Astrocyte (in vitro differentiated cells and primary cell): ENCODE measurements around the gene SYPL2.

Experiments used
- EZH2 ChIP-seq: IDR thresholded peaks from 2 replicates; pipeline ENCODE4 v1.6.1; 2012; ENCODE audit warnings: mild to moderate bottlenecking, low read length, inconsistent platforms; ENCODE audit not compliant: insufficient read depth
- TF ChIP-seq, protein P1 (sequence below): IDR thresholded peaks from 2 replicates; pipeline ENCODE4 v1.5.1; 2011; ENCODE audit warnings: low read depth, mild to moderate bottlenecking, inconsistent platforms, low read length, moderate library complexity; ENCODE audit not compliant: insufficient read depth

DNA sequence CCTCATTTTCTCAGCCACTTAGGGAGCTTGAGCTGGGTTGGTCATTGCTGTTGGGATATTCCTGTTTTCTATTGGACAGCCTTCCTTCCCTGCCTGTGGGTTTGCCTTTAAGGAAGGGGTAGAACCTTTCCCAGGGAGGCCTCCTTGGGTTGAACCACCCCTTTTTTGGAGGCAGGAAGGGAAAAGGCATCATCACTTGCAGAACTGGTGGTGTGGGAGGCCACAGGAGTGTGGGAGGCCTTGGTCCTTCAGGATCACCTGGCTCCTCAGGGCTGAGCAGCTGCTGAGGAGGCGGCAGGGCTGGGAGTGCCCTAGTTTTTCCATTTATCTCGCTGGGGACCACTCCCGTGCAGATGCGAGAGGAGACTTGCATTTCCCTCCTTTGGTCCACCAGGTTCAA lies 26.9 kb downstream of the SYPL2 start:
- TF ChIP-seq, protein P1, sequence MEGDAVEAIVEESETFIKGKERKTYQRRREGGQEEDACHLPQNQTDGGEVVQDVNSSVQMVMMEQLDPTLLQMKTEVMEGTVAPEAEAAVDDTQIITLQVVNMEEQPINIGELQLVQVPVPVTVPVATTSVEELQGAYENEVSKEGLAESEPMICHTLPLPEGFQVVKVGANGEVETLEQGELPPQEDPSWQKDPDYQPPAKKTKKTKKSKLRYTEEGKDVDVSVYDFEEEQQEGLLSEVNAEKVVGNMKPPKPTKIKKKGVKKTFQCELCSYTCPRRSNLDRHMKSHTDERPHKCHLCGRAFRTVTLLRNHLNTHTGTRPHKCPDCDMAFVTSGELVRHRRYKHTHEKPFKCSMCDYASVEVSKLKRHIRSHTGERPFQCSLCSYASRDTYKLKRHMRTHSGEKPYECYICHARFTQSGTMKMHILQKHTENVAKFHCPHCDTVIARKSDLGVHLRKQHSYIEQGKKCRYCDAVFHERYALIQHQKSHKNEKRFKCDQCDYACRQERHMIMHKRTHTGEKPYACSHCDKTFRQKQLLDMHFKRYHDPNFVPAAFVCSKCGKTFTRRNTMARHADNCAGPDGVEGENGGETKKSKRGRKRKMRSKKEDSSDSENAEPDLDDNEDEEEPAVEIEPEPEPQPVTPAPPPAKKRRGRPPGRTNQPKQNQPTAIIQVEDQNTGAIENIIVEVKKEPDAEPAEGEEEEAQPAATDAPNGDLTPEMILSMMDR: no peak
- TF ChIP-seq EZH2: no peak
